ENCODE measurements around the gene PGAP3. TPM values are rescaled to one million over a fixed set of nuclear protein-coding genes. Genes with fewer than 3 reads are reported as not detected.
A peak's percentile ranks its signal among the peaks of the same experiment; 100 is the strongest.

PGAP3 gene
- total RNA-seq, 1 donor from 2014 or later = 11.2 TPM

DNA sequence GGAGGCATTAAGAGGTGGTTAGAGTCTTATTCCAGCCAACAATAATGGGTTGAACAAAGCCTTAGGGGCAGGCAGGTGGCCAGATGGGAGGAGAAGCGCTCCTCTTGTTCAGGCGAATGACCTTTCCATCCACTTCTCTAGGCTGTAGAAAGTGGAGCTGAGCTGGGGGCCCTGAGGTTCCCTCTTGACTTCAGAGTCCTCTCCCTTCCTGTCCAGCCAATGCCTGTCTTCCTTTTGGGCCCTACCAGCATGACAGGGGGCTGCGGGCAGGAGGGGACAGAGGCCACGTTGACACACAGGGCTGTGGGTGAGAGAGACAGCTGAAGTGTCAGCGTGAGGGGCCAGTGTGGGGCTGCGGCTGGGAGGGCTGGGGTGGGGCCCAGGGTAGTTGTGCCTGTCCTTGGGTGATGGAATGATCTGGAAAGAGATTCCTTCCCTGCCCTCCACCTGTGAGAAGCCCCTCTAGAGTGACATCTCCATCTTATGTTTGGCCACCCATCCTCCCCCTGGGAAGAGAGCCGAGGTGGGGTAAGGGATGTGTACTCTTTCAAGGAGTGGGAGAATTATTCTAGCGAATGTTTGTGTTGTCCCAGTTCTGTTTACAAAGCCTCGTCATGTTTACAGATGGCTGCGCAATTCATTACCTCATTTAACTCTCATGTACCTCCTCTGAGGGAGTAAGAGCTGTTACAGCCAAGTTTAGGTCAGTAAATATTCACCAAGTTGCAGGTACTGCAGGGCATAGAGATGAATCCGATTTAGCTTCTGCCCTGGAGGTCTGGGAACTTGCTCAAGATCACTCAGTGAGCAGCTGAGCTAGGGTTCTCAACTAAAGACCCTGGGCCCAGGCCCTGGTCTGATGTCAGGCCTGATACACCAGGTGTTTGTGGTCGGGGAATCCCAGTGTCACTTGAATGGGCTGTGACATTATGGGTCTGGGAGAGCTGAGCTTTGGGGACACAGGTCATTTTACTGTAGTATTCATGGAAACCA is 15.3 kb upstream of the PGAP3 start:
- H3K27me3 Mint-ChIP-seq (ENCODE audit: unreplicated experiment) = peaks cover 7% of the 10 kb centered on the region
- no peaks in the 10 kb centered on the region for H3K9me3 Mint-ChIP-seq (ENCODE audit: unreplicated experiment)
- H3K4me3 Mint-ChIP-seq (ENCODE audit: unreplicated experiment) = no peak overlapping the region
- H3K4me1 Mint-ChIP-seq (ENCODE audit: unreplicated experiment) = peaks cover 19% of the 10 kb centered on the region
- TF ChIP-seq, protein P1, sequence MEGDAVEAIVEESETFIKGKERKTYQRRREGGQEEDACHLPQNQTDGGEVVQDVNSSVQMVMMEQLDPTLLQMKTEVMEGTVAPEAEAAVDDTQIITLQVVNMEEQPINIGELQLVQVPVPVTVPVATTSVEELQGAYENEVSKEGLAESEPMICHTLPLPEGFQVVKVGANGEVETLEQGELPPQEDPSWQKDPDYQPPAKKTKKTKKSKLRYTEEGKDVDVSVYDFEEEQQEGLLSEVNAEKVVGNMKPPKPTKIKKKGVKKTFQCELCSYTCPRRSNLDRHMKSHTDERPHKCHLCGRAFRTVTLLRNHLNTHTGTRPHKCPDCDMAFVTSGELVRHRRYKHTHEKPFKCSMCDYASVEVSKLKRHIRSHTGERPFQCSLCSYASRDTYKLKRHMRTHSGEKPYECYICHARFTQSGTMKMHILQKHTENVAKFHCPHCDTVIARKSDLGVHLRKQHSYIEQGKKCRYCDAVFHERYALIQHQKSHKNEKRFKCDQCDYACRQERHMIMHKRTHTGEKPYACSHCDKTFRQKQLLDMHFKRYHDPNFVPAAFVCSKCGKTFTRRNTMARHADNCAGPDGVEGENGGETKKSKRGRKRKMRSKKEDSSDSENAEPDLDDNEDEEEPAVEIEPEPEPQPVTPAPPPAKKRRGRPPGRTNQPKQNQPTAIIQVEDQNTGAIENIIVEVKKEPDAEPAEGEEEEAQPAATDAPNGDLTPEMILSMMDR (IDR thresholded peaks at IDR 0.05; ENCODE audit: unreplicated experiment) = no peak
- no peak overlapping the region for H3K27ac Mint-ChIP-seq (ENCODE audit: unreplicated experiment)
- DNase-seq (ENCODE audit: low spot score) = no peak
- no peaks in the 10 kb centered on the region for H3K36me3 Mint-ChIP-seq (ENCODE audit: low read depth, unreplicated experiment)

GRCh38 chr17:39701784-39702422 is 14.0 kb upstream of the PGAP3 start:
- TF ChIP-seq, protein P1 (IDR thresholded peaks at IDR 0.05; ENCODE audit: unreplicated experiment) = no peak
- Mint-ChIP-seq H3K27me3 (ENCODE audit: unreplicated experiment) (peaks cover 7% of the 10 kb centered on the region), H3K9me3 (ENCODE audit: unreplicated experiment) (no peaks in the 10 kb centered on the region), H3K4me3 (ENCODE audit: unreplicated experiment) (peak overlapping the region; percentile 88), H3K36me3 (ENCODE audit: low read depth, unreplicated experiment) (no peaks in the 10 kb centered on the region), H3K27ac (ENCODE audit: unreplicated experiment) (no peak overlapping the region), H3K4me1 (ENCODE audit: unreplicated experiment) (peaks cover 19% of the 10 kb centered on the region)
- DNase-seq (ENCODE audit: low spot score) = no peak

DNA sequence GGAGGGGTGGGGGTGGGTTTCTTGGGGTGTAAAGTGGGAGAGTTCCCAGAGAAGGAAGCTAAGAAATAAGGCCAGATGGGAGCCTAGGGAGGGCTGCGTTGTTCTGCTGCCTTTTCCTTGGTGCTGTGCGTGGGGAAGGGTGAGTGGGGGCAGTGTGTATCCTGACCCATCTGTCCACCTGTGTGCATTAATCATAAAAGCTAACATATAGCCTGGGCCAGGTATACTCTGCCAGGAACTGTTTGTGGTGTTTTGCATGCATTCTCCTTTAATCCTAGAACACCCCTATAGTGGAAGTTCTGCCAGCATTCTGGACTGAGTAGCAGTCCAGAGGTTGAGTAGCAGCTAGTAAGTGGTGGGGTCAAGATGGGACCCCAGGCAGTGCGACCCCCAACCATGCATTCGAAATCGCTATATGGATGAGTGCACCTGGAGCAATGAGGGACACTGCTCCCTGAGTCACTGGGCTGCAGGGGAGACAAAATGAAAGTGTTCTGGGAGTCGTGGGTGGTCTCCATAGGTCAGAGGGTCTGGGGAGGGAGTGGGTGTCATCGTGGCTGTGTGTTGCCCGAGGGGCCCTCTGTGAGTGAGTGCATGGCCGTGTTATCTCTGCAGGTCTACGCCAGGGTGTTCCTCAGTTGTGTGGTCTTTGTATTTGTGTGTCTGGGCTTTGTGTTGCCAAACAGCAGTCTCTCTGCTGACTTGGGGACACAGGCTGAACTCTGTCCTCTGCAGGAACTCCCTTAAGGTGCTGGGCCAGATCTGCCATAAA is 13.3 kb upstream of the PGAP3 start:
- no peak for DNase-seq (ENCODE audit: low spot score)
- TF ChIP-seq, protein P1 (IDR thresholded peaks at IDR 0.05; ENCODE audit: unreplicated experiment) = no peak
- H3K27me3 Mint-ChIP-seq (ENCODE audit: unreplicated experiment) = peaks cover 7% of the 10 kb centered on the region
- H3K27ac Mint-ChIP-seq (ENCODE audit: unreplicated experiment) = no peak overlapping the region
- no peaks in the 10 kb centered on the region for H3K9me3 Mint-ChIP-seq (ENCODE audit: unreplicated experiment)
- H3K4me3 Mint-ChIP-seq (ENCODE audit: unreplicated experiment) = peak overlapping the region; percentile 88
- H3K36me3 Mint-ChIP-seq (ENCODE audit: low read depth, unreplicated experiment) = no peaks in the 10 kb centered on the region
- peaks cover 19% of the 10 kb centered on the region for H3K4me1 Mint-ChIP-seq (ENCODE audit: unreplicated experiment)

- Mint-ChIP-seq H3K36me3 (ENCODE audit: low read depth, unreplicated experiment) (no peaks in the 10 kb centered on the region), H3K4me3 (ENCODE audit: unreplicated experiment) (peak overlapping the region; percentile 88), H3K4me1 (ENCODE audit: unreplicated experiment) (peaks cover 25% of the 10 kb centered on the region), H3K27ac (ENCODE audit: unreplicated experiment) (no peak overlapping the region), H3K27me3 (ENCODE audit: unreplicated experiment) (peaks cover 7% of the 10 kb centered on the region), H3K9me3 (ENCODE audit: unreplicated experiment) (no peaks in the 10 kb centered on the region)
- TF ChIP-seq, protein P1 (IDR thresholded peaks at IDR 0.05; ENCODE audit: unreplicated experiment) = no peak
- DNase-seq (ENCODE audit: low spot score) = peak; percentile 35
These were observed 12.5 kb upstream of the PGAP3 start for GRCh38 chr17:39700148-39700987.
